ENCODE measurements around the gene CLEC4G.

- TF ChIP-seq ZNF565 (CRISPR knock-in tag; conservative IDR thresholded peaks at IDR 0.05; ENCODE audit: low read depth) (no peak), TCF4 (CRISPR knock-in tag; IDR thresholded peaks at IDR 0.05; ENCODE audit: borderline replicate concordance) (no peak), PATZ1 (CRISPR knock-in tag; IDR thresholded peaks at IDR 0.05; ENCODE audit: borderline replicate concordance) (no peak), ZFP30 (CRISPR knock-in tag; IDR thresholded peaks at IDR 0.05) (no peak), ARNTL (CRISPR knock-in tag; IDR thresholded peaks at IDR 0.05; ENCODE audit: borderline replicate concordance, low read depth) (no peak), PPARA (CRISPR knock-in tag; IDR thresholded peaks at IDR 0.05; ENCODE audit: borderline replicate concordance) (no peak), CREB5 (CRISPR knock-in tag; IDR thresholded peaks at IDR 0.05; ENCODE audit: low read depth) (no peak), ISL1 (CRISPR knock-in tag; IDR thresholded peaks at IDR 0.05) (no peak), CSDC2 (CRISPR knock-in tag; IDR thresholded peaks at IDR 0.05) (no peak), BACH2 (CRISPR knock-in tag; IDR thresholded peaks at IDR 0.05; ENCODE audit: borderline replicate concordance) (no peak)
Observed at GRCh38 chr19:7771072-7771471, 39.2 kb upstream of the CLEC4G start.
